Suppressor macrophage treated with lipopolysaccharide for 4 hours (primary cell): ENCODE data around the gene SMG6.
"Not testable (repeated sequence)": the region's sequence is repeated elsewhere in the genome, so short reads cannot be mapped to it uniquely, and the experiment has no call there.

Experiments
- DNase-seq: peaks from one replicate; pipeline ENCODE4 v3.0.0-alpha.2; 2020

The SMG6 gene

DNA sequence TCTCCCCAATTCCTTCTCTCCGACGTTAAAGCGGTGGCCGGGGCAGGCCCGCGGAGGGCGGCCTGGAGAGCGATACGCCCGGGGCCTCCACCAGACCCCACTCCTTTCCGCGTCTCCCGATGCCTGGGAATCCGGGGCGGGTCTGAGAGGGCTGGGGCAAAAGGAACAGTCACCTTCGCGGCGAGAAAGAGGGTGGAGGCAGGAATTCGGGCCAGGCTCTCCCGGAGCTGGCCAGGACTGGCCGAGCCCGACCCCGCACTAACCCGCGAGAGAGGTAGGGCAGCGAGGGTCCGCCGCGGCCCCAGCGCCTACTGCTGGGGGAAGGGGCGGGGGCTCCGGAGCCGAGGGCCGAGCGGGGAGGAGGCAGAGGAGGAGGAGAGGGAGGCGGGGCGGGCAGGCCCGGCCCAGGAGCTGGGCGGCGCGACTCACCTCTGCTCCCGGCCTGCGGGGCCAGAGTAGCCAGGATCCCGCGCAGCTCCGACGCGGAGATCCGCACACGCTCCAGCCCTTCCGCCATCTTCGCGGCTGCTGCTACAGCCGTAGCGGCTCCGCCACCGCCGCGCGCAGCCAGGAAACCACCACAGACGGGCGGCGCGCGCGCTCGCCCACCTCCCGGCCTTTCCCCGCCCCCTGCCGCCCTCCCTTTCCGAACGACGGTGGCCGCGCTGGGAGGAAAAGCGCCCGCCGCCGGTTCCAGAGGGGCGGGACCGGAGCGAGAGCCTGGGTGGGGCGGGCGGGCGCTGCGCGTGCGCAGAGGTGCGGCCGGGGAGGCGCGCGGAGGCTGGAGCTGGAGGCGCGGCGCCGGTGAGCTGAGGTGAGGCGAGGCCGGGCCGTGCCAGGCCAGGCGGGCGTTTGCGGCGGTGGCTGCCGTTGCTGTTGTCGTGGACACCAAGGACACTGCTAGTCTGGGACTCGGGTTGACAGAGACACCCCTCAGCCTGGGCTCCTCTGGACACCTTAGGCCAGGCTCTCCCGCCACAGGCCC is at the start of gene SMG6, which contains the start of gene SRR:
SMG6 (minus strand) TSS at position 582 of the 985 bp plus-strand sequence; CDS start at position 517, 65 bp downstream.
SRR (plus strand) TSS at position 747 of the 985 bp plus-strand sequence. CDS start 11,611 bp downstream, outside the sequence.
- DNase-seq: peak; percentile 96

DNA sequence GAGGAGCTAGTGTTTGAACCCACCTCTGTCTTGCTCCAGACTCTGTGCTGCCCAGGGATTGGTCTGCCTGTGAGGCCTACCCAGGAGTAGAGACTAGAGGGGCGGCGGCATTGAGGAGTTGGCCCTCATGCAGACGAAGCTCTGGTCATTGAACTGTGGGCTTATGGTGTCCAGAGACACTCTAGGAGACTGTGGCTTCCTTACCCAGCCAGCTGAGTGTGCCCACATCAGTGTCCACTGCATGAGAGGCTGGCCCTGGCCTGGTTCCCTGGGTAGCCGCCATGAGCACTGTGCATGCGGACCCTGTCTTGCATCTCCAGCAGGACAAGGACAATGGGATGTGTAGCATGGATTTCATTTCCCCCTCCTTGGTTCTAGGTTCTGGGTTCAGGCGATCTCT is 47.7 kb upstream of the SMG6 start:
- DNase-seq: no peak

DNA sequence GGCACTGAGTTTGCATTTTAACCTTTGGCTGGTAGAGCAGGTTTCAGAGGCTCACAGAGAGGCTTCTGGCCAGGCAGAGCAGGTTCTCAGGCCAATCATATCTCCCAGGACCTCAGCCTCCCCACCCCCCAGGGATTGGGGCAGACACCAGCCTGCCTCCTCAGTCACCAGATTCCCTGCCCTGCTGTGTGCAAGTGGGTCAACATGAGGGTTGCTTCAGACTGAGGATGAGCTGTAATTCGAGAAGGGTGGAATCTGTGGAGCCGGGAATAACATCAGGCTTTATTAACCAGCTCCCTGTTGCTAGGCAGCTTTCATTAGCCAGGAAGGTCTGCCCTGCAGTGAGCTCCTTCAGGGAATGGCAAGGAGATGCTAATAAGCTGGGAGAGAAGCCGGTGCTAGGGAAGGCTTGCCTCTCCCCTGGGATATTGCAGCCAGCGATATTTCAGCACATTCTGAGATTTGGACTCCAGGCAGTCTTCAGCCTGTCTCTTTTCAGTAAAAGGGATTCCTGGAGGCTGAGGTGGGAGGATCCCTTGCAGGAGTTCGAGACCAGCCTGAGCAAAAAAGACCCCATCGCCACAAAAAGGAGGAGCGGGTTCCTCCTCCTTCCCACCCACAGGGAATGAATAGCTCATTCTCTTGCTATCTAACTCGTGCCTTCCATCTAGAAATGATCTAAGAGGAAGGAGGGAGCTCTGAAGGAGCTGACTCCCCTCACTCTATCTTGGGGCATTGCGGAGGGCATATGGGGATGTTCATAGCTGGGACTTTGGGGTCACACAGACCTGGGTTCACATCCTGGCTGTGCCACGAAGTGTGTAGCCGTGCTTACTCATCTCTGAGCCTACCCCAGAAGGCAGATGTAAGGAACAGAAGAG is 44.5 kb upstream of the SMG6 start:
- no peak for DNase-seq

- DNase-seq: no peak
These were observed 42.9 kb upstream of the SMG6 start for GRCh38 chr17:2346475-2346874.

DNA sequence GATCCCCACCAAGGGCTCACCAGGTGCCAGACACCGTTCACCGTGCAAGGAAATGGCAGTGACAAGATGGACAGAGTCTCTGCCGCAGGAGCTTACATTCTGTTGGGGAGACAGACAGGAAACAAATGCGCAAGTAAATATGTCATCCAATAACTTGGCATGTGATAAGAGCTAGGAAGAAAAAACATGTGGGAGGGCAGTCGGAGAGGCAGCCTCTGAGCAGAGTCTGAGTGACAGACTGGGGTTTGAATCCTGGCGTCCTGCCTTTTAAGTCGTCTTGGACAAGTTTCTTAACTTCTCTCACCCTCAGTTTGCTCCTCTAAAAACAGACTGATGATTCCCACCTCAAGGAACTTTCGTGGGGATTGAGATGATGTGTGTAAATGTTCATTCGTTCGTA is 40.9 kb upstream of the SMG6 start:
- DNase-seq: no peak

DNA sequence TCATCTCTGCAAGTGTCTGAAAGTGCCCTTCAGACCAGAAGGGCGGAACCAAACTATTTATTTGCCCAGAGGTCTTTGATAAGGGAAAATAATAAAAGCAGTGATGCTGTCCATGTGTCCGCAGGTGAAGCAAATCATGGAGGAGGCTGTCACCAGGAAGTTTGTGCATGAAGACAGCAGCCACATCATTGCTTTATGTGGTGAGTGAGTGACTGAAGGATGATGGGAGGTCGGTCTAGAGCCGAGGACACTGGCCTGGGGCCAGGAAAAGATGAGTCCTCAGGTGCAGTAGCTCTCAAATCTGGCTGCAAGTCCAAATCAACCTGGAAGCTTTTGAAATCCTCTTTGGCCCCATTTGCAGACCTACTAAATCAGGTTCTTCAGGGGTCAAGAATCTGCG is 39.8 kb upstream of the SMG6 start:
- DNase-seq: no peak

- DNase-seq: peak; percentile 8
These were observed 34.7 kb upstream of the SMG6 start for GRCh38 chr17:2338315-2338657.

DNA sequence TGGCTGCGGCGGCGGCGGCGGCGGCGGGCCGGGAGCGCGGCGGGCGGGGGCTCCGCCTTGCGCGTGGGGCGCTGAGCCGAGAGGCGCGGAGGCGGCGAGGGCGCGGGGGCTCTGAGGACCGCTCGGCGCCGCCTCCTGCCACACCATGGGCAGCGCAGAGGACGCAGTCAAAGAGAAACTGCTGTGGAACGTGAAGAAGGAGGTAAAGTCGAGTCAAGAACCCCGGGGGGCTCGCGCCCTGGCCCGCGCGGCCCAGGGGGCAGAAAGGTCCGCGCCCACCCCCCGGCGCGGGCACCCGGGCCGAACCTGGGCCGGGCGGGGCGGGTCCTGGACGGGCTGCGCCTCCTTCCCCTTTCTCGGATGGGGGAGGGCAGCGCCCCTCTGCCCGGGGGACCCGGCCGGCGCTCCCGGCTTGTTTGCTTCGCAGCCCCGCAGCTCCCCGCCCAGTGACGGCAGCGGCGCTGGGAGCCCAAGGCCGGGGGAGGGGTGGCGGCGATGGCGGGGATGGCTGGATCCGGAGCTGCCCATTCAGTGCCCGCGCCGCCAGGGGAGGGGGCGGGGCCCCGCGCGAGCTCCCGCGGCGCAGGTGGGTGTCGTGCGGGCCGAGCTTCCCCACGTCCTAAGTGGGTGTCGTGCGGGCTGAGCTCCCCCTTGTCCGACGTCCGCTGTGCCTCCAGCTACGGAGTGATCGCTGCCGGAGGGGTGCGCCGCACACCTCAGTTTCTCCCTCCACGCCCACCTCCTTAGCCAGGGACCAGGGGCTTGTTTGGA is 34.1 kb upstream of the SMG6 start:
- DNase-seq: peak; percentile 64

GRCh38 chr17:2336852-2337543 is 33.4 kb upstream of the SMG6 start, which contains the start of gene SGSM2:
Gene SGSM2 (plus strand): TSS chr17:2337501. CDS start chr17:2337689, 188 bp downstream.
- DNase-seq: peak; percentile 42

- peak; percentile 94 for DNase-seq
These were observed 32.7 kb upstream of the SMG6 start, which contains the start of gene TSR1 for GRCh38 chr17:2336215-2336851. Gene TSR1 (minus strand): TSS chr17:2336457. CDS start chr17:2336427, 30 bp downstream.

GRCh38 chr17:2335726-2336214 is 32.2 kb upstream of the SMG6 start:
- peak; percentile 14 for DNase-seq

- no peak for DNase-seq
These were observed 27.7 kb upstream of the SMG6 start for GRCh38 chr17:2331303-2331702.

DNA sequence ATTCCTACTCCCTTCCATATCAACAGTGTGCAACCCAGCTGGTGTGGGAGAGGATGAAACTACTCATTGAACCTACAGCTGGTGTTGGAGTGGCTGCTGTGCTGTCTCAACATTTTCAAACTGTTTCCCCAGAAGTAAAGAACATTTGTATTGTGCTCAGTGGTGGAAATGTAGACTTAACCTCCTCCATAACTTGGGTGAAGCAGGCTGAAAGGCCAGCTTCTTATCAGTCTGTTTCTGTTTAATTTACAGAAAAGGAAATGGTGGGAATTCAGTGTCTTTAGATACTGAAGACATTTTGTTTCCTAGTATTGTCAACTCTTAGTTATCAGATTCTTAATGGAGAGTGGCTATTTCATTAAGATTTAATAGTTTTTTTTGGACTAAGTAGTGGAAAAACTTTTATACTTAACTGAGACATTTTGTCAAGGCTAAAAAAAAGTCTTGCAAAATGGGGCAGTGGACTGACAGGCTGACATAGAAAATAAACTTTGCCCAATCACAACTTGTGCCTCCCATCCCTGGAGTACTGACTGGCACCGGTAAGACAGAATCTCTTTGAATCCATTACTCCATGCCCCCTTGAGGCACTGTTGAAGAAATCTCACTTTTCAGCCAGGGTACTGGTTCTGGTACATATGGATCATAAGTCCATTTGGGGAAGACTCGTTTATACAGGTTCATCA is 20.2 kb upstream of the SMG6 start:
- no peak for DNase-seq

- DNase-seq: no peak
These were observed 17.8 kb upstream of the SMG6 start for GRCh38 chr17:2321399-2321798.

GRCh38 chr17:2319051-2319450 is 15.5 kb upstream of the SMG6 start:
- DNase-seq: peak; percentile 6

- DNase-seq: no peak
These were observed 14.2 kb upstream of the SMG6 start for GRCh38 chr17:2317796-2318195.

DNA sequence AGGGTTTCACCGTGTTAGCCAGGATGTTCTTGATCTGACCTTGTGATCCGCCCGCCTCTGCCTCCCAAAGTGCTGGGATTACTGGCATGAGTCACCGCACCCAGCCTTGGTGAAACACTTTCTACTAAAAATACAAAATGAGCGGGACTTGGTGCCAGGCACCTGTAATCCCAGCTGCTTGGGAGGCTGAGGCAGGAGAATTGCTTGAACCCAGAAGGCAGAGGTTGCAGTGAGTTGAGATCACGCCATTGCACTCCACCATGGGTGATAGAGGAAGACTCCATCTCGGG is 13.3 kb upstream of the SMG6 start:
- not testable (repeated sequence) for DNase-seq

GRCh38 chr17:2312736-2313135 is 9.2 kb upstream of the SMG6 start:
- DNase-seq: no peak

GRCh38 chr17:2309338-2310154 is 6.0 kb upstream of the SMG6 start:
- DNase-seq: peak; percentile 1

GRCh38 chr17:2304931-2305330 is 1.3 kb upstream of the SMG6 start:
- DNase-seq: peak; percentile 36
